ENCODE results near the gene RBP2.

DNA sequence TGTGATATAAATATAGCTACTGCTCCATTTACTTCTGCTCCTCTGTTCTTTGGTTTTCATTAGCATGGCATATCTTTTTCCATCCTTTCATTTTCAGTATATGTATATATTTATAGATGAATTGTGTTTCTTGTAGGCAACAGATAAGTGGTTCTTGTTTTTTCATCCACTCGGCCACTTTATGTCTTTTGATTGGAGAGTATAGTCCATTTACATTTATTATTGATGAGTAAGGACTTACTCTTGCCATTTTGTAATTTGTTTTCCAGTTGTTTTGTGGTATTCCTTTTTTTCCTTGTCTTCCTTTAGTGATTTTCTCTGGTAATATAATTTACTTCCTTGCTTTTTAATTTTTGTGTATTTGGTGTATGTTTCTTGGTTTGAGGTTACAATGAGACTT lies 60.0 kb downstream of the RBP2 start:
- TF ChIP-seq, protein P1, sequence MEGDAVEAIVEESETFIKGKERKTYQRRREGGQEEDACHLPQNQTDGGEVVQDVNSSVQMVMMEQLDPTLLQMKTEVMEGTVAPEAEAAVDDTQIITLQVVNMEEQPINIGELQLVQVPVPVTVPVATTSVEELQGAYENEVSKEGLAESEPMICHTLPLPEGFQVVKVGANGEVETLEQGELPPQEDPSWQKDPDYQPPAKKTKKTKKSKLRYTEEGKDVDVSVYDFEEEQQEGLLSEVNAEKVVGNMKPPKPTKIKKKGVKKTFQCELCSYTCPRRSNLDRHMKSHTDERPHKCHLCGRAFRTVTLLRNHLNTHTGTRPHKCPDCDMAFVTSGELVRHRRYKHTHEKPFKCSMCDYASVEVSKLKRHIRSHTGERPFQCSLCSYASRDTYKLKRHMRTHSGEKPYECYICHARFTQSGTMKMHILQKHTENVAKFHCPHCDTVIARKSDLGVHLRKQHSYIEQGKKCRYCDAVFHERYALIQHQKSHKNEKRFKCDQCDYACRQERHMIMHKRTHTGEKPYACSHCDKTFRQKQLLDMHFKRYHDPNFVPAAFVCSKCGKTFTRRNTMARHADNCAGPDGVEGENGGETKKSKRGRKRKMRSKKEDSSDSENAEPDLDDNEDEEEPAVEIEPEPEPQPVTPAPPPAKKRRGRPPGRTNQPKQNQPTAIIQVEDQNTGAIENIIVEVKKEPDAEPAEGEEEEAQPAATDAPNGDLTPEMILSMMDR (IDR thresholded peaks at IDR 0.05) = no peak
- no peak for TF ChIP-seq POLR2A (IDR thresholded peaks at IDR 0.05)

Data from uterus (tissue), 2 donors.